GM08714 (cell line): ENCODE data around the gene CRYL1.

Source experiments
- H3K4me3 ChIP-seq: fragments of 200-500 bp; sonication (Bioruptor generic); 2 replicates; pipeline ENCODE4 v1.5.1; 2014; ENCODE audit warnings: mild to moderate bottlenecking, low read length, inconsistent platforms
- ZNF274 ChIP-seq: IDR thresholded peaks from 2 replicates; pipeline ENCODE4 v1.6.1; 2012; ENCODE audit warnings: mild to moderate bottlenecking, low read depth, low read length

The CRYL1 gene

DNA sequence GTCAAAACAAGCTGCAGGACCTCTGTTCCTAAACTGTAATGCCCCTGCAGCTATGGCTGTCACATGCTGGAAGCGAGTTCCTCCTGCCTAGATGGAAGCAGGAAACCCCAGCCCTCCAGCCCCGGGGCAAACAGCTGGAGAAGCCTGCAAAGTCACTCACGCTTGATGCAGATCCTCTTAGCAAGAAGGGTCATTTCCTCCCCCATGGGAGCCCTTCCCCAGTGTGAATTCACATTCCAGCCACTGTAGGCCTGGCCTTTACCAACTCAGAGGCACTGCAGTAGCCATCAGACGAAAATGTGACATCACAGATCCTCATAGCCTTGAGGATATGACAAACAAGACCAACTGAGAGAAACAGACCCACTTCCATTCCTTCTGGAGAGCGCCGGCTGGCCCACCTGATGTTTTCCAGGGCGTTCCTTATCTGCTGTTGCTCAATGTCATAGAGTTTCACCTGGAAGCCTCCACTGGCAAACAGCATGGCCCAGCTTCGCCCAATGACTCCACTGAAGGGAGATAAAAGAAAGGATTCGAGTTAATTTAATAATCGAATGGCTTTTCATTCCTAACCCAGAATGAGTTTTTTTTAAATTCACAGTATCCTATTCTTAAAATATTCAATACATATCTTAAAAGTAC lies 13.5 kb downstream of the CRYL1 start:
- no peak overlapping the region for H3K4me3 ChIP-seq
- no peak for TF ChIP-seq ZNF274

DNA sequence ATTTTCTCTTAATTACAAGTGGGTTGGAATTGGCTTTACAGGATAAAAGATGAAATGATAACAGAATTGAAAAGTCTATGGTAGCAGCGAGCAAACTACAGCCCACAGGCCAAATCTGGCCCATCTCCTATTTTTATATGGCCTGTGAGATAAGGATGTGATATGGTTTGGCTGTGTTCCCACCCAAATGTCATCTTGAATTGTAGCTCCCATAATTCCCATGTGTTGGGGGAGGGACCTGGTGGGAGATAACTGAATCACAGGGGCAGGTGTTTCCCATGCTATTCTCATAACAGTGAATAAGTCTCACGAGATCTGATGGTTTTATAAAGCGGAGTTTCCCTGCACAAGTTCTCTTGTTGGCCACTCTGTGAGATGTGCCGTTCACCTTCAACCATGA lies 19.0 kb downstream of the CRYL1 start:
- H3K4me3 ChIP-seq, result no peak overlapping the region
- no peak for TF ChIP-seq ZNF274

DNA sequence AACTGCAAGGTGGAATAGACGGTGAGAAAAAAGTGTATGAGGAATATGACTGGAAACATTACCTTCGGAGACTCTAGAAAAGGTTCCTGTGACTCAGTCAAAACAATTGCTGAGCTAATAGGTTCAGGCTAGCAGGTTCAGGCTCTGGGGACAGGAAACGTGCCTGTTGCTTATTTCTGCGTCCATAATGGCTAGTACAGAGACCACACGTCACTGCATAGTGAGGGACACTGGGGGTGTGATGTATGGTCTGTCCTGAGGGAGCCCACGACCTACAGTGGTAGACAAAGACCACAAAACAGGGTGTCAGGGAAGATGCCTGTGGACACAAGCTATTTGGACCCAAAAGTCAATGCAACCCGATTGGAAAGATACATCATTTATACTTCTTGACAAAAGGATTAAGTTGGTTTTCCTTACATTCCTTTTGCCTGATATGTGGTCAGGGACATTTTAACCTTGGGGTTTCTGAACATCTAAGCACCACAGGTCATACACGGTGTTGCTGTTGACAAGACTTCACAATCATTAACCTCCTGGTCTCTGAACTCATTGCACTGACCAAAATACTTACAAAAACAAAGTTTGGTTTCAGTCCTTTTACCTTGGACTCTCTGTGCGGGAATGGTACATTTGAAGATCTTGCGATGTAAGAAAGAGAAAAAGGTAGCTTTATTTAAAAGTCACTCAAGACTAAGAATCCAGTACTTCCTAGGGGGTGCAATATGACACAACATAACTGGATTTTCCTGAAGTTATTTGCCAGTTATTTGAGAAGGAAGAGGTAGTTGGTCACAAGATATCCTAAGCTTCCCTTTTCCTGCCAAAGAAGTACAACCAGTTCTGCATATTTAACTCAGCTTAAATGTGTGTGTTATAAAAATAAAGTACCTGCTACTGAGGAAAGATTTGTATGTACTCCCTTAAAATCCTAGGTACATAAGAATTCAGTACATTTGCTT lies 20.0 kb downstream of the CRYL1 start:
- no peak overlapping the region for H3K4me3 ChIP-seq
- TF ChIP-seq ZNF274, result no peak

DNA sequence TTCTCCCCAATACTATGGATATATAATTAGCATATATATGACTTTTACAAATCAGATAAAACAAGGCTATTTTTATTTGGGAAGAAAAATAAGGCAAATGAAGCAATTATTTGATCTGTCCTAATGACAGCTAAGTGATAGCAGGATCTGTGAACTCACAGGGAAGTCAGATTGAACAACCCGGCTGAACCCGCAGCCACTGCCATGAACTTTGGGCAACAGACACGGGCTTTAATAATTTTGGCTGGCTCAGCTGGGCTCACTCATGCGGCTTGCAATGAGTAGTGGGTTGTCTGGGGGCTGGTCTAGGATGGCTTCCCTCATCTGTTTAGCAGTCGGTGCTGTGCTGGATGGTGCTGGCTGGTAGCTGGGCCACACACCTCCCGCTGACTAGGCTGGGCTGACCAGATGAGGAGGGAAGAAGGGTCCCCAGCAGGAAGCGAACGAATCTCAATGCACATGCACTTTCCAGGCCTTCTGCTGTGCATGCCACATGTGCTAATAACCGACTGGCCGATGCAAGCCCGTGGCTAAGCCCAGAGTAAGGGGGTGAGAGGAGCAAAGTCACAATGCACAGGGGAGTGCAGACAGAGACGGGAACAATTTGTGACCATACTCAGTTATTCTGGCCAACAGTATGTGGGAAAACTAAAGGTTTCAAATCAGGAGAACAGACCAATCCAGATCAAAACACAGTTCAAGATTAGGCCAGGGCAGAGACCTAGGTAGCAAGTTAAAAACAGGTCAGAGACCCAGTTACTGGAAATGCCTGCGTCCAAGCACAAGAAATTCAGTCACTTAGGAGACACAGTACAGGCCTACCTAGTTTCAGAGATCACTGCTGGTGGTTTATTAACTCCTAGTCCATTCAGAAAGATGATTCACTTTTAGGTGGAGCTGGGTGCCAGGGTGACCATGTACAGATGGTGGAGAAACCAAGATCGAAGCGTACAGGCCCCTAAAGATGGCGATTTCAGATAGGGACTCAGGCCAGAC lies 22.3 kb downstream of the CRYL1 start:
- TF ChIP-seq ZNF274, result no peak
- H3K4me3 ChIP-seq, result no peak overlapping the region

DNA sequence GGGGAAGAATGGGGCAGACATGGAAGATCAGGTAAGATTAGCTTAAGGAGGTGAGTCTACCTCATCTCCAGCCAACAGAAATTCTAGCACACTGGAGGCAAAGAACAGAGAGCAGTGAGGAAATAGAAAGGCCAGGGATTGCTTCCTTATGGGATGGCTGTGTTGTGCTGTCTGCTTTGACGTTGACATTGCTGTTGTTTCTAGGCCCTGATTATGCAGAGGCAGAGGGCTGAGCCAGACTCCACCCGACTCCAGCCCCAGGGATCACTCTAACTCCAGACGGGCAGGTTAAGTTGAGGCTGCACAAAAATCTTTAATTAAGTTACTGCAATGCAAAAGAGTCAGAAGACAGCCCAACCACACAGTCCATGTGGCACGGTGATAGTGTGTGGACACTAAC lies 24.1 kb downstream of the CRYL1 start:
- no peak overlapping the region for H3K4me3 ChIP-seq
- TF ChIP-seq ZNF274, result no peak

DNA sequence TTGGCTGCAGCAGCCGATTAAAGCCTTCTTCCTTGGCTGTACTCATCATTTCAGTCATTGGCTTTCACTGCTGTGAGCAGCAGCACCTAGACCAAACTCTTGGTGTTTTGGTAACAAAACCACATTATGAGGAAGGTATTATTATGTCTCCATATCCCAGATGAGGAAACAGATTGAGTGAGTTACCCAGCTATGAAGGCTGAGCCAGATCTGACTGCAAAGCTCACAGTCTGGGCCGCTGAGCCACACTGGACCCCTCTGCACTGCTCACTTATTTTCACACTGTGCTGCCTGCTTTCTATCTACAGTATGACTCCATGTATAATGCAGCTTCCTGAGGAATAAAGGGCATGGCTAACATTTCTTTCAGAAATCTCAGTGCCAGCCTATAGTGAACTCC lies 24.5 kb downstream of the CRYL1 start:
- no peak for TF ChIP-seq ZNF274
- H3K4me3 ChIP-seq, result no peak overlapping the region

DNA sequence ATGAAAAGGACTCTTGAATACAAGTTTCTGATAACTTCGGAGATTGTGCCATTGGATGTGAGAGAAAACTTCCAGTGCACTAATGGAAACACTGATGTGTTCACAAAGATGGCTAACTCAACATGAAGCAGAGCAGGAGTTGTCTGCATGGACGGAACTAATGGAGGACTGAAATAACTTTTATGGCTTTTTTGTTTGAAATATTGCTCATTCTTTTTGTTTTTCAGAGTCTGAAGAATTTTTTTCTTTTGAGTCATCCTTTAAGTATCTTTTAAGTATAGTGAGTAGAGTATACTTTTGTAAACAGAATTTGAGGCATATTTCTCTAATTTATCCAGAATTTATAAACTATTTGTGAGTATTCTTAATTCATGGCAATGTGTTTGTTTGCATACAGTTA lies 25.7 kb downstream of the CRYL1 start:
- no peak overlapping the region for H3K4me3 ChIP-seq
- TF ChIP-seq ZNF274, result no peak

DNA sequence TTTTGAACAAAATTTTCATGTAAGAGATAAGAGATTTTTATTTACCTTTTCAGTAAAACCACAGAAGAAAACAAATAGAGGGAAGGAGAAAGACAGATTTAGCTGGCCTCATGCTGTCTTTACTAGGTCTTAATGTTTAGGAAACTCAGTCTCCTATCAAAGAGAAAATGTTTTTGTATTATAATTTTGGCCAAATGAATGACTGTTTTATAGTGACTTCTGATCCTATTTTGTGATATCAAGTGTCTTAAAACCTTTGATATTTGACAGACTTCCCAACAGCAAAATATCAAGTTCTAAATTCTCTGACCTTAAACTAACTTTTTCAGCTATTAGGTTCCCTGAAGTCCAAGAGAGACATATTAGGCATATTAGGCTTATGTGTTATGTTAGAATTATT lies 27.0 kb downstream of the CRYL1 start:
- no peak for TF ChIP-seq ZNF274
- H3K4me3 ChIP-seq, result no peak overlapping the region

DNA sequence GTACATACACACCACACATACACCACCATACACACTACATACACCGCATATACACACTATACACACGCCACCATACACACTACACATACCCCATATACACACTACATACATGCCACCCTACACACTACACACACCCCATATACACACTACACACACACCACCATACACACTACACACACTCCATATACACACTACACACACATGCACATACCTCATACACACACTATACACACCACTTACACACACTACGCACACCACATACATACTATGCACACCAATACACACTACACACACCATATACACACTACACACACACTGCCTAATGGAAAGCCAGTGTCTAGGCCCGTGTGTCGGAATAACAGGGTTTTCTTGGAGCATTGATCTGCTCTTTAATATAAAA lies 27.5 kb downstream of the CRYL1 start:
- no peak overlapping the region for H3K4me3 ChIP-seq
- TF ChIP-seq ZNF274, result no peak

DNA sequence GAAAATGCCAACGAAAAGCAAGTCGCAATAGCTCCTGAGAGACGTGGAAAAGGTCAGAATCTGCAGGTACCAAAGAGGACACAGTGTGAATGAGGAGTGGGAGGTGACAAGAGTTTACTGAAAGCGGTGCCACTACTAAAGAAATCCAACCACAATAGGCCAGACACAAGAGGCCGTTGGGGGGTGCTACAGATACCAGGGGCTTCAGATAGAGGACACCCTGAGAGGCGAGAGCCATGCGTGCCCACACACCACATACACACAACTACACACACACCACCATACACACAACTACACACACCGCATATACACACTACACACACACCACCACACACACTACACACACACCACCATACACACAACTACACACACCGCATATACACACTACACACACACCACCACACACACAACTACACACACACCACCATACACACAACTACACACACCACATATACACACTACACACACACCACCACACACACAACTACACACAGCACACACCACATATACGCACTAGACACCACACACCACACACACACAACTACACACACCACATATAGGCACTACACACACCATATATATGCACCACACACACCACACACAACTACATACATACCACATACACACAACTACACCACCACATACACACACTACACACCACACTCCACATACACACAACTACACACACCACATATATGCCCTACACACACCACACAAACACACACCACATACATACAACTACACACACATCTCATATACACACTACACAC lies 28.5 kb downstream of the CRYL1 start:
- no peak for TF ChIP-seq ZNF274
- no peak overlapping the region for H3K4me3 ChIP-seq

DNA sequence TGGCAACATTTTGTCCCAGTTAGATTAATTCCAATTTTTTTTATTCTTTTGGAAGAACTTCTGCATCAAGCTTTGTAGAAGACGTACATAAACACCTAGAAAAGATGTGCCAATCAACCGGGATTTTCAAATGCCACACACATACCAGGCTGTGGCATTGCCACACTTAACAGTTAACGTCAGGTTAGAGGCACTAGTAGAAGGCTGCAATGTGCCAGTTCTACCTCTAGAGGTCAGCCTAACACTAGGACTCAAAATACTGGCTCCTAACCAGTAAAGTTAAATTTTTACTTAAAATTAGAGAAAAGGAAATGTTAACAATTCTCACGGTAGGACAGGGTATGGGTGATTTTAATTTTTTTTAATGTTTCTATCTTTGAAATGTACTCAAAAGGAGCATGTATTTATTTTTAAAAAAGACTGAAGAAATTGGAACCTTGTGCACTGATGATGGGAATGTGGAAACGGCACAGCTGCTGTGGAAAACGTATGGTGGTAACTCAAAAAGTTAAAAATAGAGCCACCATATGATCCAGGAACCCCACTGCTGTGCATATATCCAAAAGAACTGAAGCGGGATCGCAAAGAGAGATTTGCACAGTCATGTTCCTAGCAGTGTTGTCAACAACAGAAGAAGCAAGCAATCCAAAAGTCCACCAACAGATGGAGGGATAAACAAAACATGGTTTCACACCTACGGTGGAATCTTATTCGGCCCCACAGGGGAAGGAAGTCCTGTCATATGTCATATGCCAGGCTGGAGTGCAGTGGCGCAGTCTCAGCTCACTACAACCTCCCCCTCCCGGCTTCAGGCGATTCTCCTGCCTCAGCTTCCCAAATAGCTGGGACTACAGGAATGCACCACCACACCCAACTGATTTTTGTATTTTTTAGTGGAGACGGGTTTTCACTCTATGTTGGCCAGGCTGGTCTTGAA lies 30.3 kb downstream of the CRYL1 start:
- no peak overlapping the region for H3K4me3 ChIP-seq
- no peak for TF ChIP-seq ZNF274

DNA sequence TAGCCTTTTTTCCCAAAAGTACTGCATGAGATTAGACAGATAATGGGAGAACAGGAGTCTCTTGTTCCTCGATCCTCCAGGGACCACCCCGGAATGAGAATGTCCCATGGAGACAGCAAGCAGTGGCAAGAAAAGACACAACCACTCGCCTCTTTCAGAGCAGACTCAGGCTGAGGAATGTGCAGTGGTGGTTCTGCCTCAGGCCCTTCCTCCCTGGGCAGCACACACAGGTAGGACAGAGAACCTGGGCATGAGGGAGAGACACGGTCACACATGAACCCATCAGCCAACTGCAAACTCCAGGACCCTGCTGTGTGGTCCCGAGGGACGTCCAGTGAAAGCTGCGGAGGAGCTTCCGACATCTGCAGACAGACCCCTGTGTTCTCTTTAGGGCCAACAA lies 31.0 kb downstream of the CRYL1 start:
- no peak for TF ChIP-seq ZNF274
- no peak overlapping the region for H3K4me3 ChIP-seq
